Measurements from ENCODE around the gene PHTF2. TPM values are rescaled to one million over a fixed set of nuclear protein-coding genes. Genes with fewer than 3 reads are reported as not detected.

Gene PHTF2
- total RNA-seq, 4 donors from 2014 or later = 14.2 to 26.2 (median 17.2) TPM

GRCh38 chr7:77878500-77878899, 79.9 kb downstream of the PHTF2 start:
- Histone ChIP-seq H3K4me1 (peaks cover 0 to 8% (median 0%) of the 10 kb centered on the region in 4 donors), H3K27me3 (no peaks in the 10 kb centered on the region), H3K27ac (replicated peaks in 1 of 4) (no peak overlapping the region), H3K9me3 (no peaks in the 10 kb centered on the region), H3K4me3 (no peak overlapping the region), H3K36me3 (no peaks in the 10 kb centered on the region)
- 100% methylated on average over 1 of the region's 1 CpG for WGBS
- intact Hi-C loops (cut with DNase I) = no loop called here
- TF ChIP-seq CTCF (IDR thresholded peaks at IDR 0.05) (no peak), POLR2A (IDR thresholded peaks at IDR 0.05; ENCODE audit: low read depth) (no peak), EP300 (IDR thresholded peaks at IDR 0.05) (no peak), POLR2AphosphoS5 (IDR thresholded peaks at IDR 0.05) (no peak)
- DNase-seq (ENCODE audit: extremely low spot score) = no peak

- Histone ChIP-seq H3K9me3 (no peaks in the 10 kb centered on the region), H3K4me3 (no peak overlapping the region), H3K27me3 (no peaks in the 10 kb centered on the region), H3K27ac (replicated peaks in 1 of 4) (no peak overlapping the region), H3K4me1 (peaks cover 0 to 4% (median 0%) of the 10 kb centered on the region in 4 donors), H3K36me3 (no peaks in the 10 kb centered on the region)
- intact Hi-C loops (cut with DNase I) = no loop called here
- WGBS = 63% methylated on average over 2 of the region's 2 CpGs
- no peak for TF ChIP-seq POLR2AphosphoS5 (IDR thresholded peaks at IDR 0.05)
- TF ChIP-seq EP300 (IDR thresholded peaks at IDR 0.05) = no peak
- TF ChIP-seq CTCF (IDR thresholded peaks at IDR 0.05) = no peak
- TF ChIP-seq POLR2A (IDR thresholded peaks at IDR 0.05; ENCODE audit: low read depth) = no peak
- no peak for DNase-seq (ENCODE audit: extremely low spot score)
Measured at GRCh38 chr7:77879272-77879671, 80.7 kb downstream of the PHTF2 start.

GRCh38 chr7:77881871-77882270, 83.3 kb downstream of the PHTF2 start:
- Histone ChIP-seq H3K36me3 (no peaks in the 10 kb centered on the region), H3K27me3 (no peaks in the 10 kb centered on the region), H3K27ac (replicated peaks in 1 of 4) (no peak overlapping the region), H3K4me1 (peaks cover 0 to 4% (median 0%) of the 10 kb centered on the region in 4 donors), H3K9me3 (no peaks in the 10 kb centered on the region), H3K4me3 (no peak overlapping the region)
- no peak for DNase-seq (ENCODE audit: extremely low spot score)
- intact Hi-C loops (cut with DNase I) = no loop called here
- WGBS = 94% methylated on average over 2 of the region's 2 CpGs
- no peak for TF ChIP-seq EP300 (IDR thresholded peaks at IDR 0.05)
- TF ChIP-seq CTCF (IDR thresholded peaks at IDR 0.05) = no peak
- no peak for TF ChIP-seq POLR2AphosphoS5 (IDR thresholded peaks at IDR 0.05)
- TF ChIP-seq POLR2A (IDR thresholded peaks at IDR 0.05; ENCODE audit: low read depth) = no peak

- Histone ChIP-seq H3K9me3 (no peaks in the 10 kb centered on the region), H3K27ac (replicated peaks in 1 of 4) (no peak overlapping the region), H3K4me1 (peaks cover 0 to 8% (median 6%) of the 10 kb centered on the region in 4 donors), H3K27me3 (no peaks in the 10 kb centered on the region), H3K36me3 (no peaks in the 10 kb centered on the region), H3K4me3 (no peak overlapping the region)
- intact Hi-C loops (cut with DNase I) = no loop called here
- TF ChIP-seq POLR2A (IDR thresholded peaks at IDR 0.05; ENCODE audit: low read depth) = no peak
- TF ChIP-seq POLR2AphosphoS5 (IDR thresholded peaks at IDR 0.05) = no peak
- TF ChIP-seq CTCF (IDR thresholded peaks at IDR 0.05) = no peak
- no peak for TF ChIP-seq EP300 (IDR thresholded peaks at IDR 0.05)
- 85% methylated on average over 4 of the region's 4 CpGs for WGBS
- DNase-seq (ENCODE audit: extremely low spot score) = no peak
Measured at GRCh38 chr7:77885155-77885554, 86.6 kb downstream of the PHTF2 start.

GRCh38 chr7:77887567-77887966, 89.0 kb downstream of the PHTF2 start:
- Histone ChIP-seq H3K27me3 (no peaks in the 10 kb centered on the region), H3K4me3 (no peak overlapping the region), H3K36me3 (no peaks in the 10 kb centered on the region), H3K9me3 (no peaks in the 10 kb centered on the region), H3K27ac (replicated peaks in 1 of 4) (no peak overlapping the region), H3K4me1 (peaks cover 0 to 8% (median 6%) of the 10 kb centered on the region in 4 donors)
- TF ChIP-seq EP300 (IDR thresholded peaks at IDR 0.05) = no peak
- peak in 1 of 2 donors; percentile 57 for TF ChIP-seq POLR2AphosphoS5 (IDR thresholded peaks at IDR 0.05)
- TF ChIP-seq CTCF (IDR thresholded peaks at IDR 0.05) = no peak
- intact Hi-C loops (cut with DNase I) = no loop called here
- WGBS = 36% methylated on average over 1 of the region's 1 CpG
- DNase-seq (ENCODE audit: extremely low spot score) = no peak
